Lung (tissue), 13 donors: ENCODE results near the gene WNT10A. TPM values are rescaled to one million over a fixed set of nuclear protein-coding genes. Genes with fewer than 3 reads are reported as not detected.
"Not testable (repeated sequence)": the region's sequence is repeated elsewhere in the genome, so short reads cannot be mapped to it uniquely, and the experiment has no call there.

Source experiments
- ATAC-seq: fragments of 200-7000 bp; cut with Tn5 transposase; one replicate; pipeline ENCODE4 v1.9.1; 2020; ENCODE audit warnings: moderate number of reproducible peaks; ENCODE audit not compliant: insufficient read depth, low FRiP score
- DNase-seq, 3 donors: peaks; one replicate each; pipeline ENCODE4 v3.0.0-alpha.2; 2013 to 2017
- H3K27ac ChIP-seq, 2 donors: one replicate each; pipeline ENCODE4 v1.5.1; 2013; ENCODE audit warnings: mild to moderate bottlenecking in 2 of 2, moderate library complexity in 2 of 2, control low read depth in 1 of 2, inconsistent platforms in 1 of 2, low read depth in 1 of 2, low read length in 1 of 2
- H3K27me3 ChIP-seq, 3 donors: one replicate each; pipeline ENCODE4 v1.5.1; 2013; ENCODE audit warnings: low read length in 2 of 3; ENCODE audit not compliant: control insufficient read depth in 3 of 3, insufficient read depth in 3 of 3
- H3K36me3 ChIP-seq, 4 donors: one replicate each; pipeline ENCODE4 v1.5.1; 2013; ENCODE audit warnings: low read length in 4 of 4, mild to moderate bottlenecking in 1 of 4, moderate library complexity in 1 of 4; ENCODE audit not compliant: control insufficient read depth in 4 of 4, insufficient read depth in 4 of 4
- H3K4me1 ChIP-seq, 5 donors: one replicate each; pipeline ENCODE4 v1.5.1; 2013; ENCODE audit warnings: low read length in 5 of 5, mild to moderate bottlenecking in 2 of 5, moderate library complexity in 1 of 5; ENCODE audit not compliant: control insufficient read depth in 5 of 5, insufficient read depth in 5 of 5
- H3K4me3 ChIP-seq: one replicate; pipeline ENCODE4 v1.5.1; 2013; ENCODE audit warnings: mild to moderate bottlenecking, control low read depth, moderate library complexity
- H3K9ac ChIP-seq, 2 donors: one replicate each; pipeline ENCODE4 v1.5.1; 2013; ENCODE audit warnings: low read length in 2 of 2, control low read depth in 1 of 2; ENCODE audit not compliant: insufficient read depth in 1 of 2
- H3K9me3 ChIP-seq, 4 donors: one replicate each; pipeline ENCODE4 v1.5.1; 2013; ENCODE audit warnings: low read length in 3 of 4, mild to moderate bottlenecking in 1 of 4, moderate library complexity in 1 of 4; ENCODE audit not compliant: control insufficient read depth in 4 of 4, insufficient read depth in 3 of 4
- WGBS, 2 donors: extraction: QIAGEN DNeasy Blood & Tissue Kit; methylation state at CpG; one replicate each; pipeline ENCODE4 v1.1.7; 2013; 5-methylcytosine and 5-hydroxymethylcytosine counted together
- polyA plus RNA-seq, 2 donors: library from polyadenylated mRNA; stranded (reverse); fragments of 200-250 nt; gene quantifications; one replicate each; pipeline ENCODE4 v1.2.1, GENCODE V29; 2013
- small RNA-seq: library from RNA; depleted of rRNA; stranded (forward); fragments of <200 nt; gene quantifications from one replicate; pipeline ENCODE3, GENCODE V24; 2014; ENCODE audit warnings: low replicate concordance
- total RNA-seq, 2 donors: library from RNA; depleted of rRNA in 1 of 2; stranded (reverse); fragments of >200 nt in 1 of 2; gene quantifications; one replicate each; pipeline ENCODE4 v1.2.1, GENCODE V29; 2014 to 2021
- TF ChIP-seq, protein P1 (sequence below): IDR thresholded peaks from 2 replicates; pipeline ENCODE4 v1.5.1; 2012; ENCODE audit warnings: mild to moderate bottlenecking; ENCODE audit errors: control extremely low read depth, extremely low read depth
- donor health status: control.
- donor health status: control.
- donor health status: Bipolar disorder and iron deficiency.
- donor health status: healthy.
- donor health status: DM: yes; HTN: yes; CAD: no.

WNT10A gene
- total and polyA plus RNA-seq, 4 donors, result 0.17 to 0.77 (median 0.54) TPM

DNA sequence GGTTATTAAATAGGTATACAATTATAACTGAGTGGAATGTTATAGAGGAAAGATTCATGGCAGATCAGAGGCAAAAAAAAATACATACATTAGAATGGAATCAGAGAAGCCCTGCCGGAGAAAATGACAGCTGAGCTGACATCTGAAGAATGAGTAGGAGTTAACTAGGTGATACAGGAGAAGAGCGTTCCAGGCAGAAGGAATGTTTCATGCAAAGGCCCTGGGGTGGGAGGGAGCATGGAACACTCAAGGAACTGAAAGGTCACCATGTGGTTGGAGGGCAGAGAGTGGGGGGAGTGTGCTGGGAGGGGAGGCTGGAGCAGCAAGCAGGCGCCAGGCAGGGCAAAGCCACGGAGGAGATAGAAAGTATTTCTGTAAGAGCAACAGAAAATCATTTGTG, 47.2 kb downstream of the WNT10A start:
- Histone ChIP-seq H3K36me3 (no peaks in the 10 kb centered on the region), H3K9ac (no peak overlapping the region), H3K9me3 (peaks cover 0 to 13% (median 2%) of the 10 kb centered on the region in 4 donors), H3K27ac (no peak overlapping the region), H3K4me1 (peaks cover 0 to 1% (median 0%) of the 10 kb centered on the region in 5 donors), H3K4me3 (no peak overlapping the region), H3K27me3 (no peaks in the 10 kb centered on the region)
- no peak for DNase-seq
- ATAC-seq, result no peak
- WGBS, 2 donors, result 53 to 74% methylated on average over 4 of the region's 4 CpGs
- TF ChIP-seq, protein P1, sequence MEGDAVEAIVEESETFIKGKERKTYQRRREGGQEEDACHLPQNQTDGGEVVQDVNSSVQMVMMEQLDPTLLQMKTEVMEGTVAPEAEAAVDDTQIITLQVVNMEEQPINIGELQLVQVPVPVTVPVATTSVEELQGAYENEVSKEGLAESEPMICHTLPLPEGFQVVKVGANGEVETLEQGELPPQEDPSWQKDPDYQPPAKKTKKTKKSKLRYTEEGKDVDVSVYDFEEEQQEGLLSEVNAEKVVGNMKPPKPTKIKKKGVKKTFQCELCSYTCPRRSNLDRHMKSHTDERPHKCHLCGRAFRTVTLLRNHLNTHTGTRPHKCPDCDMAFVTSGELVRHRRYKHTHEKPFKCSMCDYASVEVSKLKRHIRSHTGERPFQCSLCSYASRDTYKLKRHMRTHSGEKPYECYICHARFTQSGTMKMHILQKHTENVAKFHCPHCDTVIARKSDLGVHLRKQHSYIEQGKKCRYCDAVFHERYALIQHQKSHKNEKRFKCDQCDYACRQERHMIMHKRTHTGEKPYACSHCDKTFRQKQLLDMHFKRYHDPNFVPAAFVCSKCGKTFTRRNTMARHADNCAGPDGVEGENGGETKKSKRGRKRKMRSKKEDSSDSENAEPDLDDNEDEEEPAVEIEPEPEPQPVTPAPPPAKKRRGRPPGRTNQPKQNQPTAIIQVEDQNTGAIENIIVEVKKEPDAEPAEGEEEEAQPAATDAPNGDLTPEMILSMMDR, result no peak

DNA sequence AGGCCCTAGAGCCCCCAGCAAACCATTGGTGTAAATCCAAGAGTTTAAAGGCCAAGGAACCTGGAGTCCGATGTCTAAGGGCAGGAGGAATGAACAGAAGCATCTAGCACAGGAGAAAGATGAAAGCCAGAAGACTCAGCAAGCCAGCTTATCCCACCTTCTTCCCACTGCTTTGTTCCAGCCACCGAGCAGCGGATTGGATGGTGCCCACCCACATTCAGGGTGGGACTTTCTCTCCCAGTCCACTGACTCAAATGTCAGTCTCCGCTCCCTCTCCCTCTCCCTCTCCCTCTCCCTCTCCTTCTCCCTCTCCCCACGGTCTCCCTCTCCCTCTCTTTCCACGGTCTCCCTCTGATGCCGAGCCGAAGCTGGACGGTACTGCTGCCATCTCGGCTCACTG, 49.8 kb downstream of the WNT10A start:
- 93 to 94% methylated on average over 4 to 9 of the region's 10 CpGs for WGBS, 2 donors
- not testable (repeated sequence) for H3K27me3 ChIP-seq, H3K4me3 ChIP-seq, H3K9me3 ChIP-seq, H3K36me3 ChIP-seq, H3K4me1 ChIP-seq, DNase-seq, H3K27ac ChIP-seq, ATAC-seq, H3K9ac ChIP-seq

DNA sequence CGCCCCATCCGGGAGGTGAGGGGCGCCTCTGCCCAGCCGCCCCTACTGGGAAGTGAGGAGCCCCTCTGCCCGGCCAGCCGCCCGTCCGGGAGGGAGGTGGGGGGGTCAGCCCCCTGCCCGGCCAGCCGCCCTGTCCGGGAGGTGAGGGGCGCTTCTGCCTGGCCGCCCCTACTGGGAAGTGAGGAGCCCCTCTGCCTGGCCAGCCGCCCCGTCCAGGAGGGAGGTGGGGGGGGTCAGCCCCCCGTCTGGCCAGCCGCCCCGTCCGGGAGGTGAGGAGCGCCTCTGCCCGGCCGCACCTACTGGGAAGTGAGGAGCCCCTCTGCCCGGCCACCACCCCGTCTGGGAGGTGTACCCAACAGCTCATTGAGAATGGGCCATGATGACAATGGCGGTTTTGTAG, 51.1 kb downstream of the WNT10A start:
- not testable (repeated sequence) for H3K27me3 ChIP-seq, H3K4me3 ChIP-seq, ATAC-seq, H3K27ac ChIP-seq, DNase-seq, H3K36me3 ChIP-seq, H3K9ac ChIP-seq, H3K4me1 ChIP-seq, H3K9me3 ChIP-seq
- 95% methylated on average over 25 of the region's 25 CpGs; no CpG with 5 or more reads in 1 of the 2 donors for WGBS, 2 donors

Small RNA genes within 50 kb of the gene (small RNA-seq; reads per million reads assigned to genes)
- not detected for gene RNU6-642P

Other genes starting within 250 kb of the WNT10A start
- gene ZNF142, start 221.2 kb upstream of the WNT10A start, total RNA-seq, result 10 to 100 TPM; 17.2 to 29.4 TPM
- gene ZNF142, start 221.2 kb upstream of the WNT10A start, polyA plus RNA-seq, result 1 to 10 TPM; 7.2 to 7.7 TPM
- 10 to 100 TPM; 21.4 to 45.2 TPM for gene BCS1L, start 221.2 kb upstream of the WNT10A start, total RNA-seq
- 10 to 100 TPM; 31.5 to 38.8 TPM for gene BCS1L, start 221.2 kb upstream of the WNT10A start, polyA plus RNA-seq
- 10 to 100 TPM; 15.5 to 20.0 TPM for gene RNF25, start 208.8 kb upstream of the WNT10A start, total RNA-seq
- gene RNF25, start 208.8 kb upstream of the WNT10A start, polyA plus RNA-seq, result 10 to 100 TPM; 20.0 to 34.4 TPM
- gene STK36, start 208.8 kb upstream of the WNT10A start, total RNA-seq, result 10 to 100 TPM; 39.7 to 70.6 TPM
- gene STK36, start 208.8 kb upstream of the WNT10A start, polyA plus RNA-seq, result 10 to 100 TPM; 18.0 to 22.9 TPM
- 10 to 100 TPM; 25.1 to 30.5 TPM for gene TTLL4, start 170.0 kb upstream of the WNT10A start, total RNA-seq
- 10 to 100 TPM; 18.6 to 19.6 TPM for gene TTLL4, start 170.0 kb upstream of the WNT10A start, polyA plus RNA-seq
- 100 to 1,000 TPM in 1 of 2 donors, 10 to 100 TPM in 1; 38.3 to 110 TPM for gene CYP27A1, start 98.7 kb upstream of the WNT10A start, total RNA-seq
- gene CYP27A1, start 98.7 kb upstream of the WNT10A start, polyA plus RNA-seq, result 10 to 100 TPM; 65.3 to 88.9 TPM
- gene PRKAG3, start 49.0 kb upstream of the WNT10A start, total RNA-seq, result not detected
- under 1 TPM in 1 of 2 donors, not detected in 1; 0.01 TPM for gene PRKAG3, start 49.0 kb upstream of the WNT10A start, polyA plus RNA-seq
- gene WNT6, start 21.0 kb upstream of the WNT10A start, total RNA-seq, result under 1 TPM; 0.40 to 0.54 TPM
- gene WNT6, start 21.0 kb upstream of the WNT10A start, polyA plus RNA-seq, result under 1 TPM; 0.08 to 0.16 TPM
- under 1 TPM in 1 of 2 donors, not detected in 1; 0.17 TPM for gene CDK5R2, start 78.8 kb downstream of the WNT10A start, total RNA-seq
- under 1 TPM; 0.03 to 0.08 TPM for gene CDK5R2, start 78.8 kb downstream of the WNT10A start, polyA plus RNA-seq
- gene FEV, start 104.3 kb downstream of the WNT10A start, total RNA-seq, result not detected
- not detected for gene FEV, start 104.3 kb downstream of the WNT10A start, polyA plus RNA-seq
- not detected for gene CRYBA2, start 112.6 kb downstream of the WNT10A start, total RNA-seq
- gene CRYBA2, start 112.6 kb downstream of the WNT10A start, polyA plus RNA-seq, result under 1 TPM in 1 of 2 donors, not detected in 1; 0.08 TPM
- 10 to 100 TPM; 10.3 to 16.5 TPM for gene CFAP65, start 160.7 kb downstream of the WNT10A start, total RNA-seq
- 1 to 10 TPM; 3.9 to 5.8 TPM for gene CFAP65, start 160.7 kb downstream of the WNT10A start, polyA plus RNA-seq
- 1 to 10 TPM; 2.2 to 4.4 TPM for gene IHH, start 180.1 kb downstream of the WNT10A start, total RNA-seq
- 1 to 10 TPM in 1 of 2 donors, under 1 TPM in 1; 0.55 to 1.8 TPM for gene IHH, start 180.1 kb downstream of the WNT10A start, polyA plus RNA-seq